Gastrocnemius medialis (tissue), 4 donors: ENCODE measurements around the gene APOL2. TPM values are rescaled to one million over a fixed set of nuclear protein-coding genes. Genes with fewer than 3 reads are reported as not detected.
"Not testable (repeated sequence)": the region's sequence is repeated elsewhere in the genome, so short reads cannot be mapped to it uniquely, and the experiment has no call there.

Experiments used
- ATAC-seq, 2 donors: fragments of 150-250 bp; one replicate each; pipeline ENCODE4 v1.9.1; 2016
- DNase-seq, 2 donors: peaks; one replicate each; pipeline ENCODE4 v3.0.0-alpha.2; 2019
- H3K27ac ChIP-seq, 4 donors: fragments of 200-600 bp; sonication (generic); 1 replicate in 1 of 4; 2 replicates in 3 of 4; pipeline ENCODE4 v1.5.1; 2016 to 2018; ENCODE audit warnings: mild to moderate bottlenecking in 2 of 4, moderate library complexity in 1 of 4
- H3K27me3 ChIP-seq, 3 donors: fragments of 200-600 bp; sonication (generic) in 2 of 3; 1 replicate in 1 of 3; 2 replicates in 2 of 3; pipeline versions ENCODE4 v1.5.1 to v1.6.0; 2016 to 2019; ENCODE audit warnings: mild to moderate bottlenecking in 1 of 3, moderate library complexity in 1 of 3
- H3K36me3 ChIP-seq, 2 donors: fragments of 200-600 bp; sonication (generic) in 1 of 2; one replicate each; pipeline ENCODE4 v1.5.1; 2017 to 2018
- H3K4me1 ChIP-seq, 2 donors: fragments of 200-600 bp; sonication (generic) in 1 of 2; one replicate each; pipeline ENCODE4 v1.5.1; 2016 to 2017; ENCODE audit warnings: mild to moderate bottlenecking in 2 of 2
- H3K4me3 ChIP-seq, 4 donors: fragments of 200-600 bp; sonication (generic) in 3 of 4; 1 replicate in 1 of 4; 2 replicates in 3 of 4; pipeline ENCODE4 v1.5.1; 2016 to 2019; ENCODE audit warnings: mild to moderate bottlenecking in 2 of 4
- H3K9me3 ChIP-seq, 3 donors: fragments of 200-600 bp; sonication (generic) in 2 of 3; 1 replicate in 1 of 3; 2 replicates in 2 of 3; pipeline ENCODE4 v1.5.1; 2016 to 2019
- POLR2A ChIP-seq, 2 donors: fragments of 450-650 bp; IDR thresholded peaks; one replicate each; pipeline ENCODE4 v1.6.1; 2017; ENCODE audit warnings: antibody characterized with exemption in 2 of 2, mild to moderate bottlenecking in 2 of 2, moderate library complexity in 2 of 2
- in situ Hi-C, 4 donors: fragments of 200-750 bp; cut with MboI; loops; one replicate each; pipeline versions ENCODE4 v1.15.0 to v1.8.0; 2017; ENCODE audit warnings: low sequenced_read_pairs in 4 of 4
- intact Hi-C: fragments of 100-400 bp; cut with DNase I; formaldehyde crosslinking; loops from one replicate; pipeline ENCODE4 v1.15.1; 2023; ENCODE audit warnings: low total_unique reads
- total RNA-seq, 4 donors: library from RNA; depleted of rRNA; stranded (reverse); fragments of >200 nt; gene quantifications; one replicate each; pipeline versions ENCODE4 v1.1.0 to v1.2.3, GENCODE V29; 2016
- TF ChIP-seq, protein P1 (sequence below), 5 experiments: fragments of 450-650 bp in 3 of 5; fragments of 200-600 bp in 2 of 5; sonication (generic) in 2 of 5; IDR thresholded peaks in 4 of 5; conservative IDR thresholded peaks in 1 of 5; 1 replicate in 4 of 5; 2 replicates in 1 of 5; pipeline ENCODE4 v1.5.1; 2016 to 2019; ENCODE audit warnings: antibody characterized with exemption in 5 of 5, mild to moderate bottlenecking in 3 of 5, moderate library complexity in 3 of 5

Gene APOL2
- total RNA-seq, 4 donors from 2014 or later: 8.7 to 25.5 (median 20.9) TPM

DNA sequence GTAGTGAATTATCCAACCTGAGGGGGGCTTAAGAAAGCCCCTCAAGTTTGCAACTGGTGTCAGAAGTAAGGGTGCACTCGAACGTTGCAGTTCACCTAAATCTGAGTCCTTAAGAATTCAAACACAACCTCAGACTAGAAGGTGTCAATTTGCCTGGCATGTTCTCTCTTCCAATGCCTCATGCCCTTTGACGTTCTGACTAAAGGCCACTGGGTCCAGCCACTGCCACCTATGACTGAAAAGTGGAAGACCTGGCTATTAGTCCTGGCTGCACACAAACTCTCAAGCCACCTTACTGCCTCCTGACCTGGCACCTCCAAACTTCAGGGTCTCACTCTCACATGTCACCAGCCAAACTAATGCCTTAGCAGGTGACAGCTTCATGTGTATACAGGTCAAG is 45.8 kb downstream of the APOL2 start:
- in situ Hi-C loops: loop anchor here in 2 of 4 donors (5.0 to 10.0 kb wide), 2 partner anchors 81 to 84 kb away; no protein-coding TSS in a partner anchor
- Histone ChIP-seq H3K9me3 (no peaks in the 10 kb centered on the region), H3K27me3 (no peaks in the 10 kb centered on the region), H3K36me3 (no peaks in the 10 kb centered on the region), H3K4me1 (peaks cover 5 to 8% of the 10 kb centered on the region in 2 donors), H3K4me3 (no peak overlapping the region), H3K27ac (no peak overlapping the region)
- no peak for DNase-seq
- no peak for ATAC-seq
- TF ChIP-seq, protein P1, sequence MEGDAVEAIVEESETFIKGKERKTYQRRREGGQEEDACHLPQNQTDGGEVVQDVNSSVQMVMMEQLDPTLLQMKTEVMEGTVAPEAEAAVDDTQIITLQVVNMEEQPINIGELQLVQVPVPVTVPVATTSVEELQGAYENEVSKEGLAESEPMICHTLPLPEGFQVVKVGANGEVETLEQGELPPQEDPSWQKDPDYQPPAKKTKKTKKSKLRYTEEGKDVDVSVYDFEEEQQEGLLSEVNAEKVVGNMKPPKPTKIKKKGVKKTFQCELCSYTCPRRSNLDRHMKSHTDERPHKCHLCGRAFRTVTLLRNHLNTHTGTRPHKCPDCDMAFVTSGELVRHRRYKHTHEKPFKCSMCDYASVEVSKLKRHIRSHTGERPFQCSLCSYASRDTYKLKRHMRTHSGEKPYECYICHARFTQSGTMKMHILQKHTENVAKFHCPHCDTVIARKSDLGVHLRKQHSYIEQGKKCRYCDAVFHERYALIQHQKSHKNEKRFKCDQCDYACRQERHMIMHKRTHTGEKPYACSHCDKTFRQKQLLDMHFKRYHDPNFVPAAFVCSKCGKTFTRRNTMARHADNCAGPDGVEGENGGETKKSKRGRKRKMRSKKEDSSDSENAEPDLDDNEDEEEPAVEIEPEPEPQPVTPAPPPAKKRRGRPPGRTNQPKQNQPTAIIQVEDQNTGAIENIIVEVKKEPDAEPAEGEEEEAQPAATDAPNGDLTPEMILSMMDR (IDR thresholded peaks at IDR 0.05 in 4 of 5, conservative IDR thresholded peaks at IDR 0.05 in 1 of 5): no peak
- intact Hi-C loops: no loop called here

DNA sequence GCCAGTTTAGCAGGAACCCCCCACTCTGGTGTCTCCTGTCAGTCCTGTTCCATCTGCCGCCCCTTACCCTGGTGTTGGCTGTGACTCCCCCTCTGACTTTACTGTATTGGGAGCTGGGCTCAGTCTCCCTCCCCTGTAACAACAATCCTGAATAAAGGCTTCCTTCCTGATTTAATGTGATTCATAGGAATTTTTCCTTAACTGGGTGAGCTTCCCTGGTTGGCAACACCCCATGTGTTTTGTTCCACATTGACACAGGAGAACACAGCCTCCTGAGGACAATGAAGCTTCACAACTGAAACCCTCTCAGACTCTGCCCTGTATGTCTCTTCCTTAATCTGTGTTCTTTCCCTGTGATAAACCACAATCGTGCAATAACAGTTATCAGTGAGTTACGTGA is 46.2 kb downstream of the APOL2 start:
- intact Hi-C loops: no loop called here
- peaks cover 5 to 8% of the 10 kb centered on the region in 2 donors for H3K4me1 ChIP-seq
- H3K4me3 ChIP-seq: no peak overlapping the region
- no peak for ATAC-seq
- no peaks in the 10 kb centered on the region for H3K9me3 ChIP-seq
- in situ Hi-C loops: loop anchor here in 2 of 4 donors (5.0 to 10.0 kb wide), 2 partner anchors 82 to 84 kb away; no protein-coding TSS in a partner anchor
- no peak for TF ChIP-seq POLR2A (IDR thresholded peaks at IDR 0.05)
- TF ChIP-seq, protein P1 (IDR thresholded peaks at IDR 0.05 in 4 of 5, conservative IDR thresholded peaks at IDR 0.05 in 1 of 5): no peak
- H3K27me3 ChIP-seq: no peaks in the 10 kb centered on the region
- H3K36me3 ChIP-seq: no peaks in the 10 kb centered on the region
- no peak for DNase-seq
- H3K27ac ChIP-seq: no peak overlapping the region

DNA sequence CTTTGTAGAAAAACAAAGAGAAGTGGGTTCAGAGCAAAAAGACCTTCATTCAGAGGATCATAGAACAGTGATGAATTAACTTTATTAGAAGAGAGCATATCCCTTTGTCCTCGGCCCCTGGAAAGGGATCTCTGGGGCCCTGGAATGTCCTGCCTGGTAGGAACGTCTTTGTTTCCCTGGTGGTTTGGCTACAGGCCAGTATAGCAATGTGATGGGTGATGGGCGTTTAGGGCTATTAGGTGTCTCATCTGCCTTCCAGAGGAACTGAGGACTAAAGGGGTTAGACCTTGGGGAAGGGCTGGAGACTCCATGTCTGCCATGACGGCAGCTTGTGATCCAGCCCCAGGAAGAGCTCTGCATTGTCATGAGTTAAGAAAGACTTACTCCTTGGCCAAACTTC is 46.8 kb downstream of the APOL2 start:
- ATAC-seq (no peak), DNase-seq (no peak)
- H3K27me3 ChIP-seq: no peaks in the 10 kb centered on the region
- no peaks in the 10 kb centered on the region for H3K36me3 ChIP-seq
- no peaks in the 10 kb centered on the region for H3K9me3 ChIP-seq
- no peak overlapping the region for H3K27ac ChIP-seq
- in situ Hi-C loops (loop anchor here in 2 of 4 donors (5.0 to 10.0 kb wide), 2 partner anchors 82 to 85 kb away; no protein-coding TSS in a partner anchor), intact Hi-C loops (no loop called here)
- no peak overlapping the region for H3K4me3 ChIP-seq
- no peak for TF ChIP-seq POLR2A (IDR thresholded peaks at IDR 0.05)
- TF ChIP-seq, protein P1 (IDR thresholded peaks at IDR 0.05 in 4 of 5, conservative IDR thresholded peaks at IDR 0.05 in 1 of 5): no peak
- H3K4me1 ChIP-seq: peaks cover 4 to 8% of the 10 kb centered on the region in 2 donors

DNA sequence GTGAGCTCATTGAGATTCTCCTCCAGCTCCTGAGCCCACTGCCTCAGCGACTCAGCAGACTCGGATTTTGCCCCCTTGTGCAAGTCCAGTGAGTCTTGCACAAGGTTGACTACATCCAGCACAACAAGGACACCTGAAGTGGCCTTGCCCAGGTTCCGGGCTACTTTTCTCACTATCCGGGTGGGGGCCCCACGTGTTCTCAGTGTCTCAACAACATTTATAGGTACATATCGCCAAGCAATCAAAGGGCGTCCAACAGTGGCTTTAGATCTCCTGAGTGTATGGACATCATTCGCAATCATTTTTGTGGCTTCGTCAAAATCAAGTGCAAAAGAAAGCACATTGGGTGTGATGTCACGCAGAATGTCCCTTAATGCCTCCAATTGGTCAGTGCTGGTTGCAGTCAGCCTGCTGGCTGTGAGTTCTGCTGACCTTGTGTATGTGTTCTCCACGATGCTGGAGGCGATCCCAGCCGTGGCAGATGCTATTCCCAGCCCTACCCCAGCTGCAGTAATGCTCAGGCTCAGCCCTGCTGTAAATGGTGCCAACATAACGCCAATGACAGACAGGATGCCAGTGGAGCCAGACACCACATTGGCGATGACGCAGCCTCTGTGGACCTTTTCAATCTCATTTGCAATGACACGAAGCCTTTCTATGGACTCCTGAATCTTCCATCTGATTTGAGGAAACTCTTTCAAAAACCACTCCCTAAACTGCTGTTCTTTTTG is 48.1 kb downstream of the APOL2 start:
- in situ Hi-C loops: loop anchor here in 2 of 4 donors (5.0 to 10.0 kb wide), 2 partner anchors 84 to 86 kb away; no protein-coding TSS in a partner anchor
- Histone ChIP-seq H3K27me3 (no peaks in the 10 kb centered on the region), H3K4me3 (no peak overlapping the region), H3K4me1 (peaks cover 0 to 8% of the 10 kb centered on the region in 2 donors), H3K36me3 (no peaks in the 10 kb centered on the region), H3K27ac (peak overlapping the region in 2 of 4 donors; percentile 29 to 39), H3K9me3 (no peaks in the 10 kb centered on the region)
- DNase-seq: peak; percentile 68 to 78
- TF ChIP-seq, protein P1 (IDR thresholded peaks at IDR 0.05 in 4 of 5, conservative IDR thresholded peaks at IDR 0.05 in 1 of 5): no peak
- TF ChIP-seq POLR2A (IDR thresholded peaks at IDR 0.05): no peak
- intact Hi-C loops: no loop called here
- ATAC-seq: peak; percentile 89 to 96

DNA sequence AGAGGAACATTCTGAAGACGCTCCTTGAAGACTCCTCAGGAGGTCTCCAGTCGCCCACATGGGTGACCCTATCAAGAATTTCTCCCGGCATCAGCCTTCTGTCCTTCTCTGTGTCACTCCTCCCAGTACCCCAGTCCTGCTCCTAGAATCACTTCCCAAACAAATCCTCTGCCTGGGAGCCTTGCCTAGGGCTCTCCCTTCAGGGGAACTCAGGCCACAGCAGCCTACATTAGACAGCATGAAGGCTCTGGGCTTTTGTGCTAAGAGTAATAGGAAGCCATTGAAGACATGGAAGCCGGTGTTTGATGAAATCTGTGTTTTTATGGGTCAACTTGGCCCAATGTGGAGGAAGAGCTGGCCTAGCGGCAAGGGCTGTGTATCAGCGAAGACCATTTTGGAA is 51.5 kb downstream of the APOL2 start:
- H3K27me3 ChIP-seq, intact Hi-C loops, H3K4me1 ChIP-seq, H3K36me3 ChIP-seq, H3K27ac ChIP-seq, H3K9me3 ChIP-seq, ATAC-seq, DNase-seq, H3K4me3 ChIP-seq: not testable (repeated sequence)
- in situ Hi-C loops: loop anchor here in 1 of 4 donors (10.0 kb wide), 1 partner anchor 53 kb away; no protein-coding TSS in a partner anchor
